Heart left ventricle (tissue), 13 donors: ENCODE measurements around the gene NEK10.

Source experiments
- CTCF ChIP-seq, 12 donors: fragments of 200-600 bp; sonication (generic) in 4 of 12; IDR thresholded peaks; one replicate each; pipeline versions ENCODE4 v1.5.0 to v1.8.0; 2018 to 2022; ENCODE audit warnings: antibody characterized with exemption in 12 of 12, mild to moderate bottlenecking in 5 of 12
- POLR2A ChIP-seq, 2 donors: fragments of 450-650 bp; IDR thresholded peaks; one replicate each; pipeline ENCODE4 v1.6.1; 2017; ENCODE audit warnings: antibody characterized with exemption in 2 of 2, mild to moderate bottlenecking in 2 of 2, moderate library complexity in 2 of 2
- donor health status: ischemic (EF 13 %, LVEDD 7.1; RV severe dilation, severe dysfunction).
- donor health status: DM: no; HTN: yes; CAD: no.
- donor health status: DM: no; HTN: no; CAD: no.
- donor health status: ischemic (EF 25% LVEDD 6.9; RV normal size, moderate dysfunction).
- donor health status: ischemic (EF 25% LVEDD 5.7; RV mildly dilated, moderate dysfunction).
- donor health status: ischemic (EF 35%, LVEDD 5.7; RV mildly dilated, moderate dysfunction).
- donor health status: nonischemic (EF 11% LVEDD 7.7; RV severe dilation, severe dysfunction).
- donor health status: DM: yes; HTN: yes; CAD: no.
- donor health status: PGD.
- donor health status: ischemic (EF 29% LVEDD 5.4; RV normal size, mild dysfunction).
- donor health status: nonischemic (EF 23%, LVEDD 6.1; RV moderate dilation, normal function).

- no peak for TF ChIP-seq POLR2A (IDR thresholded peaks at IDR 0.05)
- no peak for TF ChIP-seq CTCF (IDR thresholded peaks at IDR 0.05)
Measured at GRCh38 chr3:27146786-27147185, 222.4 kb downstream of the NEK10 start.
